ENCODE data around the gene S100A10. TPM values are rescaled to one million over a fixed set of nuclear protein-coding genes. Genes with fewer than 3 reads are reported as not detected.

The S100A10 gene
- total RNA-seq, 2 donors from 2014 or later = 181 to 377 TPM

GRCh38 chr1:152023221-152023620, 29.6 kb upstream of the S100A10 start:
- no peak for ATAC-seq (replicated peaks)
- Mint-ChIP-seq H3K9me3 (no peaks in the 10 kb centered on the region), H3K36me3 (ENCODE audit: low read depth) (no peaks in the 10 kb centered on the region), H3K27ac (no peak overlapping the region), H3K27me3 (no peaks in the 10 kb centered on the region), H3K4me1 (peaks cover 6% of the 10 kb centered on the region), H3K4me3 (no peak overlapping the region)

- no peaks in the 10 kb centered on the region for H3K27me3 Mint-ChIP-seq
- no peaks in the 10 kb centered on the region for H3K9me3 Mint-ChIP-seq
- no peak overlapping the region for H3K27ac Mint-ChIP-seq
- no peak for ATAC-seq (replicated peaks)
- H3K4me1 Mint-ChIP-seq = peaks cover 5% of the 10 kb centered on the region
- H3K36me3 Mint-ChIP-seq (ENCODE audit: low read depth) = no peaks in the 10 kb centered on the region
- no peak overlapping the region for H3K4me3 Mint-ChIP-seq
Observed at GRCh38 chr1:152022474-152022873, 28.8 kb upstream of the S100A10 start.

GRCh38 chr1:152021569-152021968, 27.9 kb upstream of the S100A10 start:
- ATAC-seq (replicated peaks) = no peak
- H3K4me3 Mint-ChIP-seq = no peak overlapping the region
- no peaks in the 10 kb centered on the region for H3K4me1 Mint-ChIP-seq
- H3K27me3 Mint-ChIP-seq = no peaks in the 10 kb centered on the region
- no peaks in the 10 kb centered on the region for H3K36me3 Mint-ChIP-seq (ENCODE audit: low read depth)
- no peaks in the 10 kb centered on the region for H3K9me3 Mint-ChIP-seq
- no peak overlapping the region for H3K27ac Mint-ChIP-seq

GRCh38 chr1:152020849-152021248, 27.2 kb upstream of the S100A10 start:
- Mint-ChIP-seq H3K27ac (no peak overlapping the region), H3K4me3 (no peak overlapping the region), H3K36me3 (ENCODE audit: low read depth) (no peaks in the 10 kb centered on the region), H3K27me3 (no peaks in the 10 kb centered on the region), H3K4me1 (no peaks in the 10 kb centered on the region), H3K9me3 (no peaks in the 10 kb centered on the region)
- ATAC-seq (replicated peaks) = no peak

GRCh38 chr1:152018537-152018936, 24.9 kb upstream of the S100A10 start:
- H3K27ac Mint-ChIP-seq = no peak overlapping the region
- H3K9me3 Mint-ChIP-seq = no peaks in the 10 kb centered on the region
- H3K27me3 Mint-ChIP-seq = peaks cover 3% of the 10 kb centered on the region
- no peak overlapping the region for H3K4me3 Mint-ChIP-seq
- no peaks in the 10 kb centered on the region for H3K36me3 Mint-ChIP-seq (ENCODE audit: low read depth)
- H3K4me1 Mint-ChIP-seq = no peaks in the 10 kb centered on the region
- no peak for ATAC-seq (replicated peaks)

GRCh38 chr1:152015766-152016165, 22.1 kb upstream of the S100A10 start:
- Mint-ChIP-seq H3K9me3 (no peaks in the 10 kb centered on the region), H3K27ac (no peak overlapping the region), H3K4me1 (no peaks in the 10 kb centered on the region), H3K4me3 (no peak overlapping the region), H3K36me3 (ENCODE audit: low read depth) (no peaks in the 10 kb centered on the region), H3K27me3 (peaks cover 3% of the 10 kb centered on the region)
- ATAC-seq (replicated peaks) = no peak

GRCh38 chr1:152014943-152015342, 21.3 kb upstream of the S100A10 start:
- Mint-ChIP-seq H3K4me3 (no peak overlapping the region), H3K27ac (peak overlapping the region; percentile 26), H3K9me3 (no peaks in the 10 kb centered on the region), H3K27me3 (peaks cover 3% of the 10 kb centered on the region), H3K36me3 (ENCODE audit: low read depth) (no peaks in the 10 kb centered on the region), H3K4me1 (no peaks in the 10 kb centered on the region)
- ATAC-seq (replicated peaks) = peak; percentile 34

- Mint-ChIP-seq H3K9me3 (no peaks in the 10 kb centered on the region), H3K36me3 (ENCODE audit: low read depth) (no peaks in the 10 kb centered on the region), H3K27ac (no peak overlapping the region), H3K4me1 (no peaks in the 10 kb centered on the region), H3K4me3 (no peak overlapping the region), H3K27me3 (peaks cover 3% of the 10 kb centered on the region)
- no peak for ATAC-seq (replicated peaks)
Observed at GRCh38 chr1:152013664-152014237, 20.1 kb upstream of the S100A10 start.

- ATAC-seq (replicated peaks) = no peak
- peaks cover 6% of the 10 kb centered on the region for H3K27me3 Mint-ChIP-seq
- H3K27ac Mint-ChIP-seq = no peak overlapping the region
- H3K9me3 Mint-ChIP-seq = no peaks in the 10 kb centered on the region
- H3K36me3 Mint-ChIP-seq (ENCODE audit: low read depth) = no peaks in the 10 kb centered on the region
- no peaks in the 10 kb centered on the region for H3K4me1 Mint-ChIP-seq
- H3K4me3 Mint-ChIP-seq = no peak overlapping the region
Observed at GRCh38 chr1:152009691-152010090, 16.0 kb upstream of the S100A10 start.

- H3K36me3 Mint-ChIP-seq (ENCODE audit: low read depth) = no peaks in the 10 kb centered on the region
- no peak overlapping the region for H3K4me3 Mint-ChIP-seq
- H3K27ac Mint-ChIP-seq = peak overlapping the region; percentile 24
- peaks cover 5% of the 10 kb centered on the region for H3K4me1 Mint-ChIP-seq
- H3K9me3 Mint-ChIP-seq = no peaks in the 10 kb centered on the region
- ATAC-seq (replicated peaks) = no peak
- peaks cover 12% of the 10 kb centered on the region for H3K27me3 Mint-ChIP-seq
Observed at GRCh38 chr1:152007047-152007446, 13.4 kb upstream of the S100A10 start.

GRCh38 chr1:152005360-152005912, 11.8 kb upstream of the S100A10 start:
- no peak overlapping the region for H3K4me3 Mint-ChIP-seq
- H3K4me1 Mint-ChIP-seq = peaks cover 5% of the 10 kb centered on the region
- H3K27me3 Mint-ChIP-seq = peaks cover 12% of the 10 kb centered on the region
- no peaks in the 10 kb centered on the region for H3K36me3 Mint-ChIP-seq (ENCODE audit: low read depth)
- ATAC-seq (replicated peaks) = no peak
- H3K9me3 Mint-ChIP-seq = no peaks in the 10 kb centered on the region
- H3K27ac Mint-ChIP-seq = no peak overlapping the region

- Mint-ChIP-seq H3K27ac (peak overlapping the region; percentile 36), H3K4me1 (peaks cover 5% of the 10 kb centered on the region), H3K27me3 (peaks cover 12% of the 10 kb centered on the region), H3K9me3 (no peaks in the 10 kb centered on the region), H3K36me3 (ENCODE audit: low read depth) (no peaks in the 10 kb centered on the region), H3K4me3 (no peak overlapping the region)
- ATAC-seq (replicated peaks) = no peak
Observed at GRCh38 chr1:152003846-152004442, 10.3 kb upstream of the S100A10 start.

- Mint-ChIP-seq H3K4me1 (peaks cover 5% of the 10 kb centered on the region), H3K36me3 (ENCODE audit: low read depth) (no peaks in the 10 kb centered on the region), H3K9me3 (no peaks in the 10 kb centered on the region), H3K27me3 (peaks cover 10% of the 10 kb centered on the region), H3K27ac (peak overlapping the region; percentile 36), H3K4me3 (no peak overlapping the region)
- ATAC-seq (replicated peaks) = no peak
Observed at GRCh38 chr1:152002960-152003359, 9.3 kb upstream of the S100A10 start.

GRCh38 chr1:152001631-152002584, 8.2 kb upstream of the S100A10 start:
- Mint-ChIP-seq H3K36me3 (ENCODE audit: low read depth) (no peaks in the 10 kb centered on the region), H3K4me3 (no peak overlapping the region), H3K4me1 (peaks cover 5% of the 10 kb centered on the region), H3K27me3 (peaks cover 9% of the 10 kb centered on the region), H3K27ac (no peak overlapping the region), H3K9me3 (no peaks in the 10 kb centered on the region)
- ATAC-seq (replicated peaks) = peak; percentile 78
